GM18907 (cell line): ENCODE data around the gene FSTL3.
"Not testable (repeated sequence)": the region's sequence is repeated elsewhere in the genome, so short reads cannot be mapped to it uniquely, and the experiment has no call there.

Source experiments
- ATAC-seq: cut with Tn5 transposase; IDR thresholded peaks from one replicate; pipeline ENCODE4 v1.9.1; 2021; ENCODE audit warnings: mild to moderate bottlenecking, moderate library complexity; ENCODE audit not compliant: unreplicated experiment

Gene FSTL3

DNA sequence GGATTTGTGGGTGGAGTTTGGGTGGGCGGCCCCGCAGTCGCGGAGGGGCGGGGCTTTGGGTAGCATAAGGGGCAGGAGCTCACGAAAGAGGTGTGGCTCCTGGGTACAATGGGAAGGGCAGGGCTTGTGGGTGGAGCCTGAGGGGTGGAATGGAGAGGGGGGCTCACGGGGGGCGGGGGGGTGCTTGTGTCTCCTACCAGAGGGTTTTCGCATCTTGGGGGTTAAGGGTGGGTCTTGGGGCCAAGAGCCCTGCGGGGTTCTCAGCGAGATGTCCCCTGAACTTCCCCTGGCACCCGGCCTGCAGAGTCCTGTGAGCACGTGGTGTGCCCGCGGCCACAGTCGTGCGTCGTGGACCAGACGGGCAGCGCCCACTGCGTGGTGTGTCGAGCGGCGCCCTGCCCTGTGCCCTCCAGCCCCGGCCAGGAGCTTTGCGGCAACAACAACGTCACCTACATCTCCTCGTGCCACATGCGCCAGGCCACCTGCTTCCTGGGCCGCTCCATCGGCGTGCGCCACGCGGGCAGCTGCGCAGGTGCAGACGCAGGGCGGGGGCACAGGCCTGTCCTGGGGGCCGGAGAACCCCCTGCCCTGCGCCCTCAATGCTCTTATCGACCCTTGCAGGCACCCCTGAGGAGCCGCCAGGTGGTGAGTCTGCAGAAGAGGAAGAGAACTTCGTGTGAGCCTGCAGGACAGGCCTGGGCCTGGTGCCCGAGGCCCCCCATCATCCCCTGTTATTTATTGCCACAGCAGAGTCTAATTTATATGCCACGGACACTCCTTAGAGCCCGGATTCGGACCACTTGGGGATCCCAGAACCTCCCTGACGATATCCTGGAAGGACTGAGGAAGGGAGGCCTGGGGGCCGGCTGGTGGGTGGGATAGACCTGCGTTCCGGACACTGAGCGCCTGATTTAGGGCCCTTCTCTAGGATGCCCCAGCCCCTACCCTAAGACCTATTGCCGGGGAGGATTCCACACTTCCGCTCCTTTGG is 5.1 kb downstream of the FSTL3 start:
- ATAC-seq, result no peak

DNA sequence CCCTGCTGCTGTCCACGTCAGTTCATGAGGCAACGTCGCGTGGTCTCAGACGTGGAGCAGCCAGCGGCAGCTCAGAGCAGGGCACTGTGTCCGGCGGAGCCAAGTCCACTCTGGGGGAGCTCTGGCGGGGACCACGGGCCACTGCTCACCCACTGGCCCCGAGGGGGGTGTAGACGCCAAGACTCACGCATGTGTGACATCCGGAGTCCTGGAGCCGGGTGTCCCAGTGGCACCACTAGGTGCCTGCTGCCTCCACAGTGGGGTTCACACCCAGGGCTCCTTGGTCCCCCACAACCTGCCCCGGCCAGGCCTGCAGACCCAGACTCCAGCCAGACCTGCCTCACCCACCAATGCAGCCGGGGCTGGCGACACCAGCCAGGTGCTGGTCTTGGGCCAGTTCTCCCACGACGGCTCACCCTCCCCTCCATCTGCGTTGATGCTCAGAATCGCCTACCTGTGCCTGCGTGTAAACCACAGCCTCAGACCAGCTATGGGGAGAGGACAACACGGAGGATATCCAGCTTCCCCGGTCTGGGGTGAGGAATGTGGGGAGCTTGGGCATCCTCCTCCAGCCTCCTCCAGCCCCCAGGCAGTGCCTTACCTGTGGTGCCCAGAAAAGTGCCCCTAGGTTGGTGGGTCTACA is 6.6 kb downstream of the FSTL3 start:
- no peak for ATAC-seq

DNA sequence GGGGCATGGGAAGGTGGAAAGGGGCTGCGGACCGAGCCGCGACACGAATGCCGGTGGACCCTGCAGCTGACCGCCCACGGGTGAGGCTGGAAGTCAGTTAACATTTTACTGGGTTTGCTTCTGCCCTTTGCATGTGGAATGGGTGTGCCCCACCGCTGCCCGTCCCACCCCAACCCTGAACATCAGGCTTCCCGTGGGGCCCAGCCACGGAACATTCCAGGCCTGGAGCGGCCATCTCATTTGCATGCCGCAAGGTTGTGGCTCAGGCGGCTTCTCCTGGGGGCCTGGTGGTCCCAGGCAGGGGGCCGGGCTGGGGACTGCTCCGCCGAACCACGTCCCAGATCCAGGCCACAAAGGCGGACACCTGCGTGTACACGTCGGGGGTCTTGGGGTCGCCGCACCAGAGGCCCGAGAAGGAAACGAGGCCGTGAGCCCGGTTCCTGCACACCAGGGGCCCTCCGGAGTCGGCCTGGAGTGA is 9.3 kb downstream of the FSTL3 start:
- no peak for ATAC-seq

DNA sequence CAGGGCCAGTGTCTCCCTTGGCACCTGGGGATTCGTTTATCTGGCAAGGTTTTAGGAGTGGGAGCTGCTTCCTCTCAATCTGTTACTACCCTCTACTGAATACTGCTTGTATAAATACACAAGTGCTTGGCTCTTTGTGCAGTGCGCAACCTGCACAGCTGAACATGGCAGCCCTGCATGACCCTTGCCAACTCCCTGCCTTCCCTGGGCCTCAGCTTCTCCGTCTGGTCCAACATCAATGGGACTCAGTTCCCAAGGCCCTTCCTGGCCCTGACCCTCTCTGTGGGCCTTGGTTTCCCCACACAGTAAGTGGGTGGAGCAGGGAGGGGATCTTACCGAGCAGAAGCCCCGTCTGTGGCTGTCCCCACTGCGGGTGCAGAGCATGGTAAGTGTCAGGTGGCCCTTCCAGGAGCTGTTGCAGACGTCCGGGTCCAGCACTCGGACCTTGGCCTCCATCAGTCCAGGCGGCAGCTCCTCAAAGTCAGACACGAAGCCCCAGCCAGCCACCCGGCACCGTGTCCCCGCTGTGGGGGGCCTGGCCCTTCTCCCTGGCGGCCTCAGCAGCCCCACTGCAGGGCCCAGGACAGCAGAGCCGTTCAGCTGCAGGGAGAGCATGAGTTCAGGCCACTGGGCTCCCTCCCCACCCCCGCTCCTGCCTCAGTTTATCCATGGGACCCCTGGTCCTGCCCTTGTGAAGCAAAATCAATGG is 10.6 kb downstream of the FSTL3 start:
- ATAC-seq, result no peak

DNA sequence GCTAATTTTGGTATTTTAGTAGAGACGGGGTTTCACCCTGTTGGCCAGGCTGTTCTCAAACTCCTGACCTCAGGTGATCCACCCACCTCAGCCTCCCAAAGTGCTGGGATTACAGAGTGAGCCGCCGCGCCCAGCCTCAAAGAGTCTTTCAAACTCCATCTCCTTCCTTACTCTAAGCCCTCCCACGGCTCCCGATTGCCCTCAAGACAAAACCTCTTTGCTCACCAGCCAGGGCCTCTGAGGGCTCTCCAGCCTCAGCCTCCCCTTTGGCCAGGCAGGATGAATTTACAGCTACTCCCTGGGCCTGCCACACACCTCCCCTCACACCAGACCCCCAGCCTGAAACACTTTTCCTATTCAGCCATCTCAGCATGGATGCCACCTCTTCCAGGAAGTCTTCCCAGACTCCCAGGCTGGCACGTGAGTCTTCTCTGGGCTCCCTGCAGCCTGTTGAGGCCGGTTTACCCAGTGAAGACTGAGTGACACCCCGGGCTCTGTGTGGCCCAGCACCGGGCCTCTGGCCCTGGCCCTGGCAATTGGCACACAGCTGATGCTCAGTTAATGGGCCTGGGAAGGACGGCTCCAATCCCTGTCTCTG is 11.5 kb downstream of the FSTL3 start:
- ATAC-seq, result no peak

DNA sequence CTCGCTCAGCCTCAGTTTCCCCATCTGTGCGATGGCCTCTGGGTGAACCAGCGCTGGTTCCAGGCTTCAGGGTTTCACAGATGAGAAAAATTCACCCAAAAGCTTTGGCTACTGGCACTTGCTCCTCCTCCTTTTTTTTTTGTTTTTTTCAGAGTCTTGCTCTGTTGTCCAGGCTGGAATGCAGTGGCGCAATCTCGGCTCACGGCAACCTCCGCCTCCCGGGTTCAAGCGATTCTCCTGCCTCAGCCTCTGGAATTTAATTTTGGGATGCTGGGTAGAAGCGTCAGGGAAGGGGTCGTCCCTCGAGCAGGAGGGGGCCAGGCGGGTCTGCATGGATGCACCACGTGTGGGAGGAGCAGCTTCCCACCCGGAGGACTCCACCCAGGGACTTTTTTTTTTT is 12.0 kb downstream of the FSTL3 start:
- ATAC-seq, result no peak

DNA sequence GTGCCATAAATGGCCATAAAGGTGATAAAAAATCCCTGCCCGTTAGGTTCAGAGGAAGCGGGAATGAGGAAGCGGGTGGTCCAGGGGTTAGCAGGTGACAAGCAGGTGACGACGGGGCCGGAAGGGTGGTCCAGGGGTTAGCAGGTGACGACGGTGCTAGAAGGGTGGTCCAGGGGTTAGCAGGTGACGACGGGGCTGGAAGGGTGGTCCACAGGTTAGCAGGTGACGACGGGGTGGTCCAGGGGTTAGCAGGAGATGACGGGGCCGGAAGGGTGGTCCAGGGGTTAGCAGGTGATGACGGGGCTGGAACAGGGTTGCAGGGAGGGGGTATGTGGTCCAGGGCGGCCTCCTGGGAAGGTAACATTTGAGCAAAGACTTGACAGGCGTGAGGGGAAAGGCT is 12.8 kb downstream of the FSTL3 start:
- ATAC-seq, result no peak

DNA sequence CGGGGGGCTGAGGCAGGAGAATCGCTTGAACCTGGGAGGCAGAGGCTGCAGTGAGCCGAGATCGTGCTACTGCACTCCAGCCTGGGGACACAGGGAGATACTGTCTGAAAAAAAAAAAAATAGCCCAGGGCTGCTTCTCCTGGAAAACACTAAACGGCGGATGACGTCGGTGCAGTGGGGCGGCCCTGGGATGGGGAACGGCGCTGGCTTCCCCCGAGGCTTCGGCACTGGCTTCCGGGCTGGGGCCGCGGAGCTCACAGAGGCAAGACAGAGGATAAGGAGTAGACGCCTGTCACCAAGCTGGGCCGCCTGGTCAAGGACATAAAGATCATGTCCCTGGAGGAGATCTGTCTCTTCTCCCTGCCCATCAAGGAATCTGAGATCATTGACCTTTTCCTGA is 14.0 kb downstream of the FSTL3 start:
- ATAC-seq, result no peak

DNA sequence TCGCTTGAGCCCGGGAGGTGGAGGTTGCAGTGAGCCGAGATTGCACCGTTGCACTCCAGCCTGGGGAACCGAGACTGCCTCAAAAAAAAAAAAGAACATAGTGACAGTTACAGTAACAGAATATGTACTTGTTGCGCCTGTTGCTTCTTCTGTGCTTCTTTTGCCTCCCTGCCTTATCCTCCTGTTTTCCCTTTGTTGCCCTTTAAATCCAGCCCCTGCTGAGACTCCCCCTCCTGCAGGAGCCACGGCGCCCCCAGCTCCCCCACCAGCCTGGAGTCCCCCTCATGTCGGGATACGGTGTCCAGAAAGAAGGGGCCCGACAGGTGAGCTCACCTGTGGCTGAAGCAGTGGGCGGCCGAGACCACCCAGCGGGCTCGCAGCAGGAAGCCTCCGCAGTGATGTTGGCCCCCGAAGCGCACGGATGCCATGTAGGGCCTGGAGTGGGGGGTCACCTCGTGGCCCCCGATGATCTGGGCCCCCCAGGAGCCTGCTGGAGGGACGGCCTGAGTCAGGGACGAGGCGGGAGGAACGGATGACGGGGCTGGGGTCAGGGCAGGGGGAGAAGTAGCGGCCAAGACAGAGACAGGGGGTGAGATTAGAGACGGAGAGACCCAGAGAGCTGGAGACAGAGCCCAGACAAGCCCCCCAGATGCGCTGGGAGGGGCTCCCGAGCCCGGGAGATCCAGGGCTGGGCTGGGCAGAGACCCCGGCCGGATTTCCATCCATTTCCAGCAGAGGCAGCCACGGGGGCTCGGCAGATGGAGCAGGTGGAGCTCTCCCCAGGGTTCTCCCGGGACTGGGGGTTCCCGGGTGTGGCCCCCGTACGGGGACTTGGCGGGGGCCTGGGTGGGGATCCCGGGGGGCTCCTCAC is 18.5 kb downstream of the FSTL3 start:
- no peak for ATAC-seq

DNA sequence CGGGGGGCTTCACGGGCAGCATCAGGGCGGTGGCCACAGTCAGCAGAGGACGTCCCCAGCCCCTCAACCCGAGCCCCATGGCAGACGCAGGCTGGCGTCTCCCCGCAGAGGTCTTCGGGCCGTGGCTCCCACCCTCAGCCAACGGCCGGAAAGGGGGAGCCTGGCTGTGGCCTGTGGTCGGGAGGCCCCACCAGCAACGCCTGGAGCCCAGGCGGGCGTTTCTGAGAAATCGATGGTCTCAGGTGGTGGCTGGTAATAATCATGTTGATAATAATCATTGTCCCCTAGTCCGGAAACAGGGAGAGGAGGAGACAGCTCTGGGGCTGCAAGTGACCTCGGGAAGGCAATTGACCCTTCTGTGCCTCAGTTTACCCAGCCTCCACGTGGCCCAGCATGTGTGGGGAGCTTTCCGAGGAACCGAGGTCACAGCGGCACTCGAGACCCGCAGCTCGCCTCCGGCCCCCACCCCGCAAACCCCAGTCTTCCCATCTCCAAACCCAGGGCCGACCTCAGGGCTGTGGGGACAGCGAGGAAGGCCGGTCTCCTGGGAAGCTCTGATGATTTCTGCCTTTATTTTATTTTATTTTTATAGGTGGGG is 19.3 kb downstream of the FSTL3 start, which contains the start of gene PRSS57:
PRSS57 (minus strand) TSS at position 101 of the 598 bp plus-strand sequence; CDS start at position 79, 22 bp downstream.
- no peak for ATAC-seq

DNA sequence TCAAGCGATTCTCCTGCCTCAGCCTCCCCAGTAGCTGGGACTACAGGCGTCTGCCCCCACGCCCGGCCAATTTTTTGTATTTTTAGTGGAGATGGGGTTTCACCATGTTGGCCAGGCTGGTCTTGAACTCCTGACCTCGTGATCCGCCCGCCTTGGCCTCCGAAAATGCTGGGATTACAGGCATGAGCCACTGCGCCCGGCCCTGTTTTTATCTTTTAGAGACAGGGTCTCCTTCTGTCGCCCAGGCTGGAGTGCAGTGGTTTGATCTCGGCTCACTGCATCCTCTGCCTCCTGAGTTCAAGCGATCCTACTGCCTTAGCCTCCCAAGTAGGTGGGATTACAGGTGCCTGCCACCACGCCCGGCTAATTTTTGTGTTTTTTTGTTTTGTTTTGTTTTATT is 22.3 kb downstream of the FSTL3 start:
- ATAC-seq, result not testable (repeated sequence)

DNA sequence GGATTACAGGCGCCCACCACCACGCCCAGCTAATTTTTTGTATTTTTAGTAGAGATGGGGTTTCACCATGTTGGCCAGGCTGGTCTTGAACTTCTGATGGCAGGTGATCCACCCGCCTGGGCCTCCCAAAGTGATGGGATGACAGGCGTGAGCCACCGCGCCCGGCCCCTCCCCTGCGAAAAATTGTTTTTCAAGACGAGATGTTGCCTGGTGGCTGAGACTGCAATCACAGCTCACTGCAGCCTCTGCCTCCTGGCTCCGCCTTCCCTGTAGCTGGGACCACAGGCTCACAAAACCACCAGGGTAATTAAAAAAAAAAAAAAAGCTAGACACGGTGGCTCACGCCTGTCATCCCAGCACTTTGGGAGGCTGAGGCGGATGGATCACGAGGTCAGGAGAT is 23.7 kb downstream of the FSTL3 start:
- ATAC-seq, result not testable (repeated sequence)

DNA sequence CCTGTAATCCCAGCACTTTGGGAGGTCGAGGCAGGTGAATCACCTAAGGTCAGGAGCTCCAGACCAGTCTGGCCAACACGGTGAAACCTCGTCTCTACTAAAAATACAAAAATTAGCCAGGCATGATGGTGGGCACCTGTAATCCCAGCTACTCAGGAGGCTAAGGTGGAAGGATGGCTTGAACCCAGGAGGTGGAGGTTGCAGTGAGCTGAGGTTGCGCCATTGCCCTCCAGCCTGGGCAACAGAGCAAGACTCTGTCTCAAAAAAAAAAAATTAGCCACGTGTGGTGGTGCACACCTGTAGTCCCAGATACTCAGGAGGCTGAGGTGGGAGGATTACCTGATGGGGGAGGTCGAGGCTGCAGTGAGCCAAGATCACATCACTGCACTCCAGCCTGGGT is 26.7 kb downstream of the FSTL3 start:
- not testable (repeated sequence) for ATAC-seq

DNA sequence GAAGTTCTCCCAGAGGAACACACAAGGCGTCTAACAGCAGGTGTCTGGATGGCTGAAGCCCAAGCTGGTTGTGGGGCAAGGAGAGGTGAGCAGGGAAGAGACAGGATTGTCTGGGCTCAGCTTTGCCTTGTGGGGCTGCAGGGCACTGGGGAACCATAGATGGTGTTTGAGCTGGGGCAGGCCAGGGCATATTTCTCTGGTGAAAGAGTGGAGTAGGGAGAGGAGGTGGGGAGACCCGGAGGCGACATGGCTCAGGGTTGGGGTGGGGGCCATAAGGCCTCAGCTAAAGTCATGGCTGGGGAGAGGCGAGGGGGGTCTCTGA is 27.1 kb downstream of the FSTL3 start:
- ATAC-seq, result no peak

DNA sequence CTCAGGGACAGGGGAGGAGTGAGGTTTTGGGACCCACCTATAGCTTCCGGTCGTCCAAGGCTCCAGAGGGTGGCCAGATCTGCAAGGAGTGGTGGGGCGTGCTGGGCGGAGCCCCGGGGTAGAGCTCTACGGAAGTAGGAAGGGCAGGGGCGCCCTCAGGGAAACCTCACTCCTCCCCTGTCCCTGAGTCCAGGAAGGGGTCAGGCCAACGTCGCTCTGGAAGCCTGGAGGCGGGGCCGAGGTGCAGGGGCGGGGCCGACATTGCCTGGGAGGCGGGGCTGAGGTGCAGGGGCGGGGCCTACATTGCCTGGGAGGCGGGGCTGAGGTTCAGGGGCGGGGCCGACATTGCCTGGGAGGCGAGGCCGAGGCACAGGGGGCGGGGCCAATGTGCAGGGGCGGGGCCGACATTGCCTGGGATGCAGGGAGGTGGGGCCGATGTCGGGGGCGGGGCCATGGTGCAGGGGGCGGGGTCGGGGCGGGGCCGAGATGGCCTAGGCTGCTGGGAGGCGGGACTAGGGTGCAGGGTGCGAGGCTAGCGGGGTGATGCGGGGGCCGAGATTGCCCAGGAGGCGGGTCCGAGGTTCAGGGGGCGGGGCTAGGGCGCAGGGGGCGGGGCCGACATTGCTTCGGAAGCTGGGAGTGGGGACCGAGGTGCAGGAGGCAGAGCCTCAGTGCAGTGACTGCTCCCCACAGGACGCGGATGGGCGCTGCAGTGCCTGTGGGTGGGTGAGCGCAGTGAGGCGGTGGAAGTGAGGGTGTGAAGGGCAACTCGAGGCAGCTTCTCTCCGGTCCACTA is 27.7 kb downstream of the FSTL3 start:
- ATAC-seq, result no peak

DNA sequence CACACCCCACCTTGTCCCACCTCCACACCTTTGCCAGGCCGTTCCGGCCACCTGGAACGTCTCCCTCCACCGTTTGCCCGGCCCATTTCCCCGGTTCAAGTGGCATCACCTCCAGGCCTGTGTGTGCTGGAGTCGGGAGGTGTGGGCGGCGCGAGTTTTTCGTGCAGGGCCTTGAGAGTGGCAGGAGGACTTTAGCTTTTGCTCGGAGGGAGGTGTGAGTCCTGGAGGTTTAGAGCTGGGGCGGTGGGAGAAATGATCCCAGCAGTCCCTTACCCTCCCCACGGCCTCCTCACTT is 28.2 kb downstream of the FSTL3 start:
- no peak for ATAC-seq

DNA sequence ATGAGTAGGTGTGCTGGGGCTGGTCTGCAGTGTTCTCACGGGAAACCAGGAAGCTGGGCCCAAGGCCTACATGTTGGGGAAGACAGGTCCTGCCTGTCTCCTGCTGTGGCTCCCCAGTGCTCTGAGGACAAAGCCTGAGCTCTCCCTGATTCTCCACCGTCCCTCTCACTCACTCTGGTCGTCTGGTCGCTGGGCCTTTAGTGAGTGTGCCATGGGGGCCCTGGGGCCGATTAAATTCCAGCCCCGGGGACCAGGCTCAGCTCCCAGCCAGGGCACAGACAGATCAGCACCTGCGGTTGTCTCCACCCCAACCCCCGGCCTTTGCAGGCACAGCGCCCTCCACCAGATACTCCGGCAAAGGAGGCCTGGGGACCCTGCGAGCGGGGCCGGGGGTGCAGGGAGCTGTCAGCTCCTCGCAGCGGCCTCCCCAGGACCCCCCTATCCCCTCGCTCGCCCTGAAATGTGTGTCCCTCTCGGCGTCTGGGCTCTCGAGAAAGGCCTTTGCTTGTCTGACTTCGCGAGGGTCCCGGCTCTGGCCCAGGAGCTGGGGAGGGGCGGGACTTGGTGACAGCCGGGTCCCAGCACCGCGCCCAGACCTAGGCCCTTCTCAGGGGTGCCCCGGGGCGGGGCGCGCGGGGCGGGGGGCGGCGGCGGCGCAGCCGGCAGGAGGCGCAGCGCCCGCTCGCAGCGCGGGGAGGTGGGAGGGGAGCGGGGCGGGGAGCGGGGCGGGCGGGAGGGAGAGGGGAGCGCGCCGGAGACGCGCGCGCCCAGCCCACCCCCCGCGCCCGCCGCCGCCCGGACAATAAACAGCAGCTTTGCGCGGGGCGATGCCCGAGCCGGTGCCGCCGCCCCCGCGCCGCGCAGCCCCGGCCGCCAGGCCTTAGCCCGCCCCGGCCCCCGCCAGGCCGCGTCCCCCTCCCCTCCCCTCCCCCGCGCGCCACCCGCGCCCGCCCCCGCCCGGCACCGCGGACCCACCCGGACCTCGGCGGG is 32.3 kb downstream of the FSTL3 start, which contains the start of gene PALM:
PALM (plus strand) TSS at position 782 of the 990 bp plus-strand sequence. CDS start 212 bp downstream, outside the sequence.
- ATAC-seq, result no peak
